Activated naive CD4-positive, alpha-beta T cell (primary cell): ENCODE measurements around the gene GHSR.

Source experiments
- DNase-seq, 4 experiments: peaks; one replicate each; lab custom pipeline; 2025; lab: John Stamatoyannopoulos, UW

GHSR gene

DNA sequence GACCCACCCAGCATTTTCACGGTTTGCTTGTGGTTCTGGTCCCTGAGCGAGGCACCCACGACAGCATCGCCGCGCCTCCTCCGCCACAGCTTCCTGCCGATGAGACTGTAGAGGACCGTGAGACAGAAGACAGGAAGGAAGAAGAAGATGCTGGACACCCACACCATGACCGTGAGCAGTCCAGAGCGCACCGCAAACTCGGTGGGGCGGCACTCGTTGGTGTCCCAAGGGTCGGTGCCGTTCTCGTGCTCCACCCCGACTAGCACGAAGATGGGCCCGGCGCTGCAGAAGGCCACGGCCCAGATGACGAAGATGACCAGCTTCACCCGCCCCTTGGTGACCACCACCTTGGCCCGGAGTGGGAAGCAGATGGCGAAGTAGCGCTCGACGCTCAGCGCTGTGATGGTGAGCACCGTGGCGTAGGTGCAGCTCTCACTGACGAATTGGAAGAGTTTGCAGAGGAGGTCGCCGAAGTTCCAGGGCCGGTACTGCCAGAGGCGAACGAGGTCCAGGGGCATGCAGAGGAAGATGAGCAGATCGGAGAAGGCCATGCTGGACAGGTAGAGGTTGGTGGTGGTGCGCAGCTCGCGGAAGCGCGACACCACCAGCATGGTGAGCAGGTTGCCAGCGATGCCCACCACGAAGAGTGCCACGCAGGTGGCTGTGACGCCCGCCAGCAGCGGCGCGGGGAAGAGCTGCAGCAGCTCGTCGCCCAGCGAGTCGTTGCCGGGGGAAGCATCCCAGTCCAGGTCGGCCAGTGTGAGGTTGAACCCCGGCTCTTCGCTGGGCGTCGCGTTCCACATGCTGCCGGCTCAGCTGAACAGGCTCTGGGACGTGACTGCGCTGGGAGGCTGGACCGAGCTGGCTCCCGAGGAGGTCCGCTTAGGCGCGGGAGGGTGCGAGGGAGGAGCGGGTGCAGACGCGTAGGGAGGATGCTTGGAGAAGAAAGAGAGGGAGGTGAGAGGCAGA, at the start of gene GHSR:
Gene GHSR (minus strand): TSS at position 846 of the 969 bp plus-strand sequence. CDS start 43 bp downstream, at position 803.
- DNase-seq, result no peak

DNA sequence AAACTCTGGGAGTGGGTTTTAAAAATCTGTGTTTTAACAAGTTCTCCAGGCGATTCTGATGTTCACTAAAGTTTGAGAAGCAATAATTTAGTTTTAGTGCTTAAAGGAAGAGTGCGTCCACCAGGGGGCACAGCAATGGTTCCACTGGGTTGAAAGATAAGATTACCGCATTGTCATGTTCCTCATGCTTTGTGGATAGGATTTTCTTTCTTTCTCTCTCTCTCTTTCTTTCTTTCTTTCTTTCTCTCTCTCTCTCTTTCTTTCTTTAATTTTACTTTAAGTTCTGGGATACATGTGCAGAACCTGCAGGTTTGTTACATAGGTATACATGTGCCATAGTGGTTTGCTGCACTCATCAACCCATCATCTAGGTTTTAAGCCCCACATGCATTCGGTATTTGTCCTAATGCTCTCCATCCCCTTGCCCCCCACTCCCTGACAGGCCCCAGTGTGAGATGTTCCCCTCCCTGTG, 42.0 kb upstream of the GHSR start:
- peak; percentile 27 to 77 (median 56) for DNase-seq

GRCh38 chr3:172478116-172478515, 29.9 kb upstream of the GHSR start:
- DNase-seq, result no peak

DNA sequence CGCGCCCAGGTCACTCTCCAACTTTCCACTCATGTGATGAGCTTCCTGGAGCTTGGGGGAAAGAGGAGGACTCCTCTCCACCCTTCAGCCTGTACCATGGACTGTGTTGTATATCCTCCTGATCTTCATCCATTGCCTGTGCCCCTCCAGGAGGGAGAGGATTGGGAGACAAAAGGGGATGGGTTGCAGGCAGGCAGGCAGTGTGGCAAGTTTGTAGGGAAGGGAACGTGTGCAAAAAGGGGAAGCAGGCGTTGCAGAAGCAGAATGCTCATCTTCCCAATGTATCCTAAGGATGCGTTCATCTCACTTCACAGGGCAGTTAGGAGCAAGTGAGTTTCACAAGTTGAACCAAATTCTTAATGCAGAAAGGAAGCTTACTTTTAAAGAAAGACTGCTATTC, 28.1 kb upstream of the GHSR start:
- DNase-seq, result no peak

GRCh38 chr3:172475703-172476102, 27.4 kb upstream of the GHSR start:
- DNase-seq, result no peak

- DNase-seq, result no peak
Observed at GRCh38 chr3:172471903-172472302, 23.6 kb upstream of the GHSR start.

GRCh38 chr3:172470588-172470987, 22.3 kb upstream of the GHSR start:
- no peak for DNase-seq

DNA sequence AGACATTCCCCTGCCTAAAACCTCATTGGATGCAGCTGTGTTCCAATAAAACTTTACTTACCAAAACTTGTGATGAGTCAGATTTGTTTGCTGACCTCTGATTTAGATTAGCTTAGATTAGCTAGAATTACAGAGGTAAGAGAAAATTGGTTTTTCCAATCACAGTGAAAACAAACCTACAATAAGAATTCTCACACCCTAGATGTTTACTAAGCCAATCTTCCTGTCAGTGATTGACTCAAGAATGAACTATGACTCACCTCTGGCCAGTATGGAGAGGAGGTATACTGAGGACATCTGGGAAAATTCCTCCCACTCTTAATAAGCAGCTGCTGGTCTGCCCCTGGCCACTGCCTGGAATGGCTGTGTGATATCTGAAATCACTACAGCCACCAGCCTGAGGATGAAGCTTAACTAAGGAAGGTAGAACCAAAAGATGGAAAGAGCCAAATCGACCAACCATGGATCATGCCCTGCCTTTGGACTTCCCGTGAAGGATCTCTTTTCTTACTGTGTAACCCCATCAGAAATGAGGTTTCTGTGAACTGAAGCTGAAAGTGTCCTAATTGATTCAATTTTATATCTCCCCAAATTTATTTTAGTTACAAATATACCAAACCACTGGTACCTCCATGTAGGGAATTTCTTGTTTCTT, 19.0 kb upstream of the GHSR start:
- no peak for DNase-seq

DNA sequence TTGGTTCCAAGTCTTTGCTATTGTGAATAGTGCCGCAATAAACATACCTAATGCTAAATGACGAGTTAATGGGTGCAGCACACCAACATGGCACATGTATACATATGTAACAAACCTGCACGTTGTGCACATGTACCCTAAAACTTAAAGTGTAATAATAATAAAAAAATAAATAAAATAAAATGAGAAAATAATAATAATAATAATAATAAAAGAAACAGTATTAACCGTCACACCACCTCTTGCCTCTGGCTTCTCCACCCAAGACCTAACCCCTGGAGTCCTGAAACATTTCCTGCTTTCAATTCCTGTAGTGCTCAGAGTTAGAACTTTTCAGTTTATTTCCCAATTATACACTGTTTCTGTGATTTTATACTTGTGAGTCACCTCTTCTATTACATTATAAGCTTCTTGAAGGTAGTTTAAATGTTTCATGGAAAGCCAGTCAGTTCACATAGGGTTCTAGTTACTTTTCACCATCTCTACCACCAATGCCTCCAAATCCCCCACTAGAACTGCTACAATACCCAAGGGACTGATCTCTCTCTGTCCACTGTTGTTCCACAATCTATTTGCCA, 18.4 kb upstream of the GHSR start:
- no peak for DNase-seq

DNA sequence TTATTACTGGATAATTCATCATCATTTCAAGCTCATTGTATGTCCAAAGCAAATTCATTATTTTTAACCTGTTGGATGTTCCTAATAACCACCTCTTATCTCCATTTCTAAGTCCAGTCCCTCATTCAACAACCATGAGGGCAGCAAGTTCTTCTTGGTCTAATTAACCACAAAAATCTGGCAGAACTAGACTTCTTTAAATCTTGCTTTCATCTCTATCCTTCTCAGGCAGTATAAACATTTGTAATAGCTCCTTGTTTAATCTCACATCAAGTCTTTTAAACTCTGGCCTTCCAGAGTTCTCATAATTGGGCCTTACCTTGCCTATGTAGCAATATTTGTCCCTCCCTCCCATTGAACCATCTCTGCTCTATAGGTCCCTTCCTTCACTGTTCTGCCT, 17.0 kb upstream of the GHSR start:
- DNase-seq, result no peak

DNA sequence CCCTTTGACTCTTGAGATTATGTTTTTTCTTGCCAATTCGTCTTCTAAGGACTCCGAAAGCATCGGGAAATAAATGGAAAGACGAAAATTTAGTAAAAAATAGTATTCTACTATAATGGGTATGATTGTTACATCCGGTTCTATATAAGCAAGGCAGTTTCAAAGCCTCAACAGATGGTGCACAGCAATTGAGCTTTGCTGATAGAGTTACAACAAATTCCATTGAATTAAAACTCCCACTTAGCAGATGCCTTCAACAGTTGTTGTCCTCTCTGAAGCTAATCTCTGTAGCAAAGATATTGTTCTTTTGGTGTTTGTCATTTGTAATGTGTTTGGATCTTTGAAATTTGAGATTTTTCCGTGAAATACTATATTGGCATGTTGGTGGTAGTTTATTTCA, 16.1 kb upstream of the GHSR start:
- no peak for DNase-seq

- no peak for DNase-seq
Observed at GRCh38 chr3:172461530-172462138, 13.4 kb upstream of the GHSR start.

GRCh38 chr3:172456404-172456803, 8.1 kb upstream of the GHSR start:
- DNase-seq, result no peak

DNA sequence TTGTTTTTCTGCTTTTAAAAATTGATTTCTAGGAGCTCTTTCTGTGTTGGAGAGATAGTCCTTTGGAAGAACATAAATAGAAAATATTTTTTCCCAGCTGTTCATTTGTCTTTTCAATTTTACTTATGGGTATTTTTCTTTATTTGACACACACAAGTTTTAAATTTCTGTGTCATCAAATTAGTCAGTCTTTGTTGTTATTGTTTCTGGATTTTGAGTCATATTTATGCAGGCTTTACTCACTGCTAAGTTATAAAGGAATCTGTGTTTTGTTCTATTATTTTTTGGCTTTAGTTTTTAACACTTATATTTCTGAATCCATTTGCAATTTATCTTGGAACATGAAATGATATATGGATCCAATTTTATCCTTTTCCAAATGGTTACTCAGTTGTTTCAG, 5.9 kb upstream of the GHSR start:
- no peak for DNase-seq

GRCh38 chr3:172449466-172450149, 1.4 kb upstream of the GHSR start:
- DNase-seq, result no peak

- no peak for DNase-seq
Observed at GRCh38 chr3:172448661-172449465, 607 bp upstream of the GHSR start.

- no peak for DNase-seq
Observed at GRCh38 chr3:172446198-172446597, 2.1 kb downstream of the GHSR start.

- no peak for DNase-seq
Observed at GRCh38 chr3:172444821-172445220, 3.4 kb downstream of the GHSR start.

- DNase-seq, result no peak
Observed at GRCh38 chr3:172442606-172443005, 5.7 kb downstream of the GHSR start.

DNA sequence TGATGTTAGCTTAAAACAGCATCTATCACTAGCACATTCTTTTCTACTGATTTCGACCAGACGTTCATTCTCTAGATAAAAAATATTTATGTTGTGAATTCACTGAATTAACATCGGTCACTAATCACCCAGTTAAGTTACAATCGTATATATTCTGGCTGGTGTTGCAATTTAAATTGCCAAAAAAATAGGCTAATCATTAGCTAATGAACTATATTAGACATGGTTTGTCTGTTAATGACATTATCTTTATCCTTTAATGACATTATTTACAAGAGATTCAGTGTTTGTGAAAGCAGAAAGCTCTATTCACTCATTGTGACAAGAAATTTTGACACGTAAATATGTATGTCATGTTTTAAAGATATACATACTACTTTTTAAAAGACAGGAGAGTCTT, 6.7 kb downstream of the GHSR start:
- DNase-seq, result no peak

GRCh38 chr3:172438186-172438585, 10.1 kb downstream of the GHSR start:
- DNase-seq, result no peak
